CD4-positive, alpha-beta T cell treated with Interleukin-12 subunit alpha and Interleukin-12 subunit beta, for 1 hour (primary cell): ENCODE data around the gene DAPP1.

Experiments
- DNase-seq: peaks from one replicate; pipeline ENCODE4 v3.0.0-alpha.2; 2020

Gene DAPP1

GRCh38 chr4:99856166-99856565, 39.5 kb downstream of the DAPP1 start:
- DNase-seq = no peak

DNA sequence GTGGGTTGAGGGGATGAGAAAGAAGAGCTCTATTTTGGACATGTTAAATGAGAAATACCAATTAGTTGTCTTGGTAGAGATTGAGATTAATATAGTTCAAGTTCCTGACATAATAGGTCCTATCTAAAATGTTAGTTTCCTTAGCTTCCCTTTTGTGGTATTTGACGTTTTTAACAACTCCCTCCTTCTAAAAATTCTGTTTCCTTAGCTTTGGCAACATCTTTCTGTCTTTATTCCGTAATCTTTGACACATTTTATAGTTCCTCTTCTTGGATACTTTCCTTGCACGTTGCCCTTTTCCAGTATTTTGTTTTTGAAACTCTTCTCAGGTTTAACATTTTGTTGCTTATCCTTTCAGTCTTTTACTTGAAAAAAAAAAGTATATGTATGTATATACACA, 40.7 kb downstream of the DAPP1 start:
- no peak for DNase-seq

DNA sequence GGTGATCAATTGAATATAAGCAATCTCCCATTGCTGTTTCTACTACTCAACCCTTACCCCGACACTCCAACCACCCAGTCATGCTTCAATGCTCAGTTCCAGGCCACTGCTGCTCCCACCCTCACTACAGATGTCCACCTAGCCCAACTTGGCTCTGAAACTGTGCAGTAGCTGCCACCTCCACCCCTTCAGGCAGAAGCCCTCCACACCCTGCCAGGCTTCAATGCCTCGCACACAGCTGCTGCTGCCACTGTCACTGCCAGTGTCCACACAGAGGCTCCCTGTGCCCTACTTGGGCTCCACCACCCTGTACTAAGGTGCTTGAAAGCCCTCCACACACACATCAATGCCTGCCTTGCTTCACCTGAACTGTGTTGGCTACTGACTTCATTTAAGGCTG, 43.0 kb downstream of the DAPP1 start:
- no peak for DNase-seq

GRCh38 chr4:99860521-99860920, 43.9 kb downstream of the DAPP1 start:
- no peak for DNase-seq

- no peak for DNase-seq
These were observed 44.7 kb downstream of the DAPP1 start for GRCh38 chr4:99861120-99861905.

DNA sequence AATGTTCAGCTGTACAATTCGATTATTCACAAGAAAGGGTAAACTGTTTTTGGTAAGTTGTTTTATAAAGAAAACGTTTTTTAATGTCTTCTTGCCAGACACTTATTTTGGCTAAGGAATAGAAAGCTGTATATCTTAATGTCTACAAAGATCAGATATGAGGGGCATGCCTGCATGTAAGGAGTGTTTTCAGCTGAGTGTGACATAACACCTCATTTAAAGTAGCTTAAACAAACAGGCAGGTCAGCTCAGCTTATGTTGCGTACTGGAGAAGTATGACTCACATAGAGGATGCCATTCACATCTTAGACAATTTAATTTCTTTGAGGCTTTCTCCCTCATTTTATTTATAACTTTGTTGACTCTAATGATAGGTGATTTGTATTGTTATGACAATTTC, 47.2 kb downstream of the DAPP1 start:
- DNase-seq = no peak

- DNase-seq = no peak
These were observed 51.5 kb downstream of the DAPP1 start for GRCh38 chr4:99868126-99868596.

- no peak for DNase-seq
These were observed 55.9 kb downstream of the DAPP1 start for GRCh38 chr4:99872570-99872969.

- no peak for DNase-seq
These were observed 58.4 kb downstream of the DAPP1 start for GRCh38 chr4:99875071-99875470.

DNA sequence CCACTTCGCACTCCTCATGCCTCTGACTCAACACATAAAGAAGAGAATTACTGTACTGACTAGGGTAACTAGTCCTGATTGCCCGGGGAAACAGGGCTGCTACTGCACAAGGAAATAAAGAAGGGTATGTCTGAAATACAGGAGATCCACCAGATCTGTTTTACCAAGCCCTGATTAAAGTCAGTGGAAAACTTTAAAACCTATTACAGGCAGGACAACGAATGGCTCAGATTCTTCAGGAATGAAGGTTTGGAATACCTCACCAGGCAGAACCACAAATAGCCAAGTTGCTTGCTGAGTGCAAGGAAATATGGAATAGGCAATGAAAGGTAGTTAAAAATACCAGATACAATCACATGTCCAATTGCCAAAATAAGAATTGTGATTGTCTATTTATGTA, 60.3 kb downstream of the DAPP1 start:
- no peak for DNase-seq

DNA sequence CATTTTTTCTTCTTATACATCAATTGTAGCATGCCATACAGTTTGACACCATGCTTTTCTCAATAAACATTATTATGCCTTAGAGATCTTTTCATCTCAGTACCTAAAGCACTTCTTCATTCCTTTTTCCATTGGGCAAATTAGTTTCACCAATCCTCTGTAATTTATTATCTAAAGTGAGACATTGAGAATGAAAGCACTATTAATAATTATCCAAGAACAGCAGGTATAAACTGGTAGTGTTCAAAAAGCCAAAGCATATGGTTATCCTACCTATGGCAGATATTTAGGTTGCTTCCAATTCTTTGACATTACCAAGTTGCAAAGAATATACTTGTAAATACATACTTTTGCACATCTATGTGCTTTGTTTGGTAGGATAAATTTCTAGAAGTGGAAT, 62.0 kb downstream of the DAPP1 start:
- DNase-seq = no peak

GRCh38 chr4:99879458-99879857, 62.8 kb downstream of the DAPP1 start:
- no peak for DNase-seq

DNA sequence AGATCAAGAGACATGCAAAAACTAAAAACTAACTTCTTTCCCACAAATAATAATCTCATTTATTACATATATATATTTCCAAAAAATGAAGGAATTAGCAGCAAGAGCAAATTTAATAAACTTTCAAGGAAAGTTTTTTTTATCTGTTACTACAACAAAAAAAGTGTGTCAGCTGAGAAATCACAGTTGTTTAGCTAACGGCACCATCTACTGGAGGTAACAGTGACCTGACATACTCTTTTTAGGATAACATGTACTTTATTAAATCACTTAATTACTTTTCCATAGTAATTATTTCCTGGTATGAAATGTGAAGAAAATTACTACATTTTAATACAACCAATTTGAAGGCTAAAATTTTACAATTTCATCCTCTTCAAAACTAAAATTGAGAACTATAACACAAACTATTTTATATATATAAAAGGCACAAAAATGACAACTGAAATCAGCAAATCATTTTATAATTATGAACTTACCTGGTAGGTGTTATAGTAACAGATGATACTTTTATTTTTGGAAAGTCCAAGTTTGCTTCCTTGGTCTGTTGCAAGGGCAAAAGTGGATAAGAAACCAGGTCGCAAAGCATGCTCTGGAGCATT, 68.5 kb downstream of the DAPP1 start:
- peak; percentile 62 for DNase-seq

GRCh38 chr4:99885687-99886086, 69.1 kb downstream of the DAPP1 start:
- DNase-seq = no peak

DNA sequence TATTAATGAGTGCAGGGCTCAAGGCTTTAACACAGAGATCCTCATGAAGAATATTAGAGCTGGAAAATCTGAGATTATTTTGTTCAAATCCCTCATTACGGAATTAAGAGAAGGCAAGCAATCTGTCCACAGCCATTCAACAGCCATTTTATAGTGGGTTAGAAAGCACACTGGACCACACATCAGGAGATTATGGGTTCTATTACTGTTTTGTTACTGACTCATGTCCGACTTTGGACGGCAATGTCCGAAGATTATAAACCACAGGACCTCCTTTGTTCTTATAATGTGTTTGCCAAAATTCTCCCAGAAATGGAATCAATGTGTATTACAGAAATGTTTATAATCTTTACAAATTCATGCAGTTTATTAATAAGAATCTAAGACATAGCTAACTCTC, 69.5 kb downstream of the DAPP1 start:
- DNase-seq = no peak

GRCh38 chr4:99887837-99888236, 71.2 kb downstream of the DAPP1 start:
- DNase-seq = no peak

- DNase-seq = no peak
These were observed 74.7 kb downstream of the DAPP1 start for GRCh38 chr4:99891351-99891750.

DNA sequence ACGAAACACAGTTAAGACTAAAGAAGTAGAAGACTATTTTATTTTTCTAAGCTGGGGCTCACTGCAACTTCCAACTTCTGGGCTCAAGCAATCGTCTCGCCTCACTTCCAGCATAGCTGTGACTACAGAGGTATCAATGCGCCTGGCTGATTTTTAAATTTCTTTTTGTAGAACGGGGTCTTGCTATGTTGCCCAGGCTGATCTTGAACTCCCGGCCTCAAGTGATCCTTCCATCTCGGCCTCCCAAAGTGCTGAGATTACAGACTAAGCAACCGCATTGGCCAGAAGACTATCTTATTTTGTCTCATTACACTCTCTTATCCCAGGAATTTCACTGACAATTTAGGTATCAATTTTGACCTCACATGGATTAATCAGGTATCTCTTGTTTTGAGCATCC, 76.4 kb downstream of the DAPP1 start:
- DNase-seq = no peak

- DNase-seq = no peak
These were observed 77.2 kb downstream of the DAPP1 start for GRCh38 chr4:99893839-99894160.

- DNase-seq = peak; percentile 94
These were observed 77.8 kb downstream of the DAPP1 start, which contains the start of gene LAMTOR3 for GRCh38 chr4:99894161-99894997. Gene LAMTOR3 (minus strand): TSS chr4:99894427. CDS start chr4:99893963, 464 bp downstream.

- DNase-seq = no peak
These were observed 78.4 kb downstream of the DAPP1 start for GRCh38 chr4:99894998-99895397.

DNA sequence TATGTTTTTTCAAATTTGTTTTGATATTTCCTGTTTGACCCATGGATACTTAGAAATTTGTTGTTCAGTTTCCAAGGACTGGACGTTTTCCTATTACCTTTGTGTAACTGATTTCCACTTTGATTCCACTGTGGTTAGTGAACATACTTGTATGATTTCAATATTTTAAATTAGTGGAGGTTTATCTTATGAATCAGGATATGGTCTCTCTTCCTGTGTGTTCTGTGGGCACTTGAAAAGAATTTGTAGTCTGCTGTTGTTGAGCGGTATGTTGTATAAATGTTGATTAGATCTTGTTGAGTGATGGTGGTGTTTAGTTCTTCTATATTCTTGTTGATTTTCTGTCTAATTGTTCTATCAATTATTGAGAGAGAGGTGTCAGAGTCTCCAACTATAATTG, 98.8 kb downstream of the DAPP1 start:
- no peak for DNase-seq

DNA sequence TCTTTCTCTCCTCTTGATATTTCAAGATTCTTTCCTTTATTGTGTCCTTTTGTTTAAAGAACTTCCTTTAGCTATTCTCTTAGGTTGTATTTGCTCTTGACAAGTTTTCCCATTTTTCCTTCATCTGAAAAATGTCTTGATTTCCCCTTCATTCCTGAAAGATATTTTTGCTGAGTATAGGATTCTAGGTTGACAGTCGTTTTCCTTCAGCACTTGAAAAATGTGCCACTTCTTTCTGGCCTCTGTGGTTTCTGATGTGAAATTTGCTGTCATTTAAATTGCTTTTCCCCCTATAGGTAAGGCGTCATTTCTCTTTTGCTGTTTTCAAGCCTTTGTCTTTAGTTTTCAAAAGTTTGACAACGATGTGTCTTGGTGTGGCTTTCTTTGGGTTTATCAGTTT, 100.9 kb downstream of the DAPP1 start:
- DNase-seq = no peak

DNA sequence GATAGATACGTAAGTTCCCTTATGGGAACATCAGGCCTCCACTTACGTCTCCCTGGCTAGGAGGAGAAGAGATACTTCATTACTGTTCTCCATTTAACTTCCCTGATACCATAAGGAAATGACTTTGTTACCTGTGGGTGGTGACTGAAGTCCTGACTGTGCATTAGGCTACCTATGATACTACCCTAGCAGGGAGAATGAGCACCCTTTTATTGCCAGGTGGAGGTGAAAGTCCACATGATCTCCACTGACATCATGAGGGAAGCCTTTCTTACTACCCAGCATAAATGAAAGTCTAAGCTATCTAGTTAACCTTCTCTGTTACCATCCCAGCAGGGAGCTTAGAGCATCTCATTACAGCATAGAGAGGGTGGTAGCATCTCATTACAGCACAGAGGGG, 102.0 kb downstream of the DAPP1 start:
- no peak for DNase-seq
